T-helper 2 cell treated with Interferon-gamma antibody and Interleukin-4, amounts not matched to agents 5 μg/mL and 100 μg/mL, for 36 hours (primary cell): ENCODE data around the gene CORO7.

Source experiments
- DNase-seq: peaks from one replicate; pipeline ENCODE4 v3.0.0; 2021; ENCODE audit warnings: low spot score
- H3K27ac Mint-ChIP-seq: one replicate; pipeline ENCODE4 v1.8.0; 2021; ENCODE audit warnings: mild to moderate bottlenecking, mixed read lengths
- H3K27me3 Mint-ChIP-seq: one replicate; pipeline ENCODE4 v1.8.0; 2021; ENCODE audit warnings: low read depth, mixed read lengths
- H3K36me3 Mint-ChIP-seq: one replicate; pipeline ENCODE4 v1.8.0; 2021; ENCODE audit warnings: low read depth, mixed read lengths
- H3K4me1 Mint-ChIP-seq: one replicate; pipeline ENCODE4 v1.8.0; 2021; ENCODE audit warnings: low read depth, mixed read lengths
- H3K4me3 Mint-ChIP-seq: one replicate; pipeline ENCODE4 v1.8.0; 2022; ENCODE audit warnings: mild to moderate bottlenecking, moderate library complexity, mixed read lengths
- H3K9me3 Mint-ChIP-seq: one replicate; pipeline ENCODE4 v1.8.0; 2021; ENCODE audit warnings: mixed read lengths

Gene CORO7

DNA sequence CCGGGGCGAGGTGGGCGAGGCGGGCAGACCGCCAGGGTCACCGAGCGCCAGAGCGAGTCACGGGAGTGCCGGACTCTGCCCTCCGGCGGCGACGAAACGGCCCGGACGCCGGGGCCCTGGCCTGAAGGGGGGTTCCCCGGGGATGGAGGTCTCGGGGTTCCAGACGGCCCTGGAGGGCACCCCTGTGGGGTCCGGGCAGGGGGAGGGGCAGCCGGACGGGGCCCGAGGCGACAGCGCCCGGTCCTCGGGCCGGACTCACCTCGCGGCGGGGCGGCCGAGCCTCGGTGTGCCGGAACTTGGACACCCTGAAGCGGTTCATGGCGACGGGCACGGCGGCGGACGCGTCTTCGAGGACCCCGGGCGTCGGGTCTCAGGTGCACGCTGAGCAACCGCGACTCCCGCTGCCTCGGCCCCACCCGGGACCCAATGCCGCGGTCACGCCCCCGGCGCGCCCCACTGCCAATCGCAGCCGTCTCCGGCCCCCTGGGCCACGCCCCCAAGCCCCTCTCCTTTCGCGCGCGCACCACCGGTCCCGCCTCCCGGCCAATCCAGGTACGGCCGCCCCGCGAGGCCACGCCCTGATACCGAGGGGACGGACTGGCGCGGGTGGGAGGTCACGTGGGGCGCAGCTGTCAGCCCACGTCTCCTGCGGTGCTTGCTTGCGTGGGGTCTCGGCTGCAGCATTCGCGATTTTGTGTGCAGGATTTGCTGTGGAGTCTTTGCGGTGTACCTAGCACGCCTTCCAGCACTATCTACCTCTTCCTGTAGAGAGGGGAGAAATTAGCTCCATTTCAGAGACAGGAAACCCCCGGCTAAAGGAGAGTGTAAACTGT, at the start of gene CORO7:
CORO7 (minus strand) TSS at position 397 of the 833 bp plus-strand sequence; CDS start at position 319, 78 bp downstream.
- Mint-ChIP-seq H3K27ac (peak within 1 kb of the TSS; percentile 94), H3K9me3 (no peaks in the 10 kb centered on the region), H3K4me1 (peaks cover 24% of the 10 kb centered on the region), H3K36me3 (peaks cover 27% of the 10 kb centered on the region), H3K4me3 (peak within 1 kb of the TSS; percentile 87), H3K27me3 (peaks cover 2% of the 10 kb centered on the region)
- DNase-seq: peak; percentile 98

- Mint-ChIP-seq H3K36me3 (peaks cover 33% of the 10 kb centered on the region), H3K4me1 (peaks cover 14% of the 10 kb centered on the region), H3K4me3 (no peak overlapping the region), H3K27me3 (no peaks in the 10 kb centered on the region), H3K27ac (no peak overlapping the region), H3K9me3 (no peaks in the 10 kb centered on the region)
- no peak for DNase-seq
These were observed 47.2 kb upstream of the CORO7 start for GRCh38 chr16:4463522-4464163.

- no peaks in the 10 kb centered on the region for H3K9me3 Mint-ChIP-seq
- H3K27me3 Mint-ChIP-seq: no peaks in the 10 kb centered on the region
- peaks cover 14% of the 10 kb centered on the region for H3K4me1 Mint-ChIP-seq
- no peak for DNase-seq
- H3K4me3 Mint-ChIP-seq: no peak overlapping the region
- H3K27ac Mint-ChIP-seq: no peak overlapping the region
- H3K36me3 Mint-ChIP-seq: peaks cover 32% of the 10 kb centered on the region
These were observed 45.1 kb upstream of the CORO7 start for GRCh38 chr16:4461250-4462085.

DNA sequence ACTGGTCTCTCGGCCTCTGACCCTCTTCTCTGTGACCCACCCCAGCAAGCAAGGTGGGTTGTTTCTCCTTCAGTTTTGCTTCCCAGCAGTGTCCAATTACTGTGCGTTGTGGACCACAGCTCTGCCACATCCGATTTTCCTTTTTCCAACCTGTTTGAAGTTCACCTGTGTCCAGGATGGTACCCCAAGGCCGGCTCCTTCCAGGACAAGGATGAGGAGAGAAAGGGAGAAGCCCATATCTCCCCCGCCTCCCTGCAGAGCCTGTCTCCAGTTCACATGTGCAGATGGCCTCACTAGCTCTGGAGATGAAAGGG, 44.5 kb upstream of the CORO7 start:
- Mint-ChIP-seq H3K4me1 (peaks cover 11% of the 10 kb centered on the region), H3K36me3 (peaks cover 30% of the 10 kb centered on the region), H3K27ac (no peak overlapping the region), H3K9me3 (no peaks in the 10 kb centered on the region), H3K27me3 (no peaks in the 10 kb centered on the region), H3K4me3 (no peak overlapping the region)
- no peak for DNase-seq

- no peak overlapping the region for H3K4me3 Mint-ChIP-seq
- no peaks in the 10 kb centered on the region for H3K27me3 Mint-ChIP-seq
- DNase-seq: no peak
- H3K4me1 Mint-ChIP-seq: peaks cover 9% of the 10 kb centered on the region
- no peaks in the 10 kb centered on the region for H3K9me3 Mint-ChIP-seq
- H3K27ac Mint-ChIP-seq: no peak overlapping the region
- H3K36me3 Mint-ChIP-seq: peaks cover 40% of the 10 kb centered on the region
These were observed 39.6 kb upstream of the CORO7 start for GRCh38 chr16:4455951-4456350.

DNA sequence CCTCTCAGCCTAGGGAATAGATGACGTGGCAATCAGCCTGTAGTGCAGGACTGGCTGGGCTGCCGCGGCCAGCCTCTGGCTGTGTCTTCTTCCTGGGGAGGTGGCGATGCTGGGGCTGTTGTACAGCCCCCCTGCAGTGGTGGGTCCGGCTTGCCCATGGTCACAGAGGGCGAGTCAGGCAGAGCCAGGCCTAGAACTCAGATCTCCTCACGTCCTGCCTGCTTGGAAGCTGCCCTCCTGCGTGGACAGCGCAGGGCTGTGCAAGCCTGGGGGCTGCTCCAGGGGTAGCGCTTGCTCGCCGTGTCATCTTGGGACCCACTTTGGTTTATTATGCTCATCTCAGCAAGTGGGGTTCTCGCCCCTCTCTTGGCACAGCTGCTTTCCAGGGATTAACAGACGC, 38.7 kb upstream of the CORO7 start:
- Mint-ChIP-seq H3K9me3 (no peaks in the 10 kb centered on the region), H3K4me3 (no peak overlapping the region), H3K27me3 (no peaks in the 10 kb centered on the region), H3K4me1 (peaks cover 9% of the 10 kb centered on the region), H3K36me3 (peaks cover 41% of the 10 kb centered on the region), H3K27ac (no peak overlapping the region)
- DNase-seq: no peak

DNA sequence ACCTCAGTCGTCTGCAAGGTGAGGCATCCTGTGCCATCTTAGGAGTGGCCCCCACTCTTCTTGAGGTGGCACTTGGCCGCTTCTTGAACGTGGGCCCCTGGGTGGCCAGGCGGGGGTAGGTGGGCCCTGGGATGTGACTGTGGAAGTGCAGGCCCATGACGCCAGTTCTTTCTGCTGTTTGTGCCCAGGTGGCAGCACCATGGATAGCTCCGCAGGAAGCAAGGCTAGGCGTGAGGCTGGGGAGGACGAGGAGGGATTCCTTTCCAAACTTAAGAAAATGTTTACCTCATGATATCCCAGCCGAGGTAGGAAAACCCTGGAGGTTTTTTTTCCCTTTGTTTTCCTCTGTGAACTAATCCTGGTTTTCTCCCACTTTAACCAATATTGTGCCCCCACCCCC, 38.2 kb upstream of the CORO7 start:
- Mint-ChIP-seq H3K9me3 (no peaks in the 10 kb centered on the region), H3K27me3 (no peaks in the 10 kb centered on the region), H3K27ac (no peak overlapping the region), H3K4me1 (peaks cover 7% of the 10 kb centered on the region), H3K4me3 (no peak overlapping the region), H3K36me3 (peaks cover 40% of the 10 kb centered on the region)
- no peak for DNase-seq

DNA sequence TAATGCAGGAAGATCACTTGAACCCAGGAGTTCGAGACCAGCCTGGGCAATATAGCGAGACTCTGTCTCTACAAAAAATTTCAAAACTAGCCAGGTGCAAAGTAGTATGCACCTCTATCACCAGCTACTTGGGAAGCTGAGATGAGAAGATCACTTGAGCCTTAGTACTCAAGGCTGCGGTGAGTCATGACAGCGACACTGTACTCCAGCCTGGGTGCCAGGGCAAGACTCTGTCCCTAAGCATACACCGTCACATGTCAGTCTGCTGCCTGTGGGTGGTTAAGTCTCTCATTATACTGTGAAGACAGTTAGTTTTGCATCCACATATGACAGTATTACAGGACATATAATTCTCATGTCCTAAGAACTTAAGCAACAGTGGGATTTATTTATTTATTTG, 36.3 kb upstream of the CORO7 start:
- Mint-ChIP-seq H3K27ac (no peak overlapping the region), H3K4me1 (no peaks in the 10 kb centered on the region), H3K36me3 (peaks cover 38% of the 10 kb centered on the region), H3K4me3 (no peak overlapping the region), H3K9me3 (no peaks in the 10 kb centered on the region), H3K27me3 (no peaks in the 10 kb centered on the region)
- no peak for DNase-seq

DNA sequence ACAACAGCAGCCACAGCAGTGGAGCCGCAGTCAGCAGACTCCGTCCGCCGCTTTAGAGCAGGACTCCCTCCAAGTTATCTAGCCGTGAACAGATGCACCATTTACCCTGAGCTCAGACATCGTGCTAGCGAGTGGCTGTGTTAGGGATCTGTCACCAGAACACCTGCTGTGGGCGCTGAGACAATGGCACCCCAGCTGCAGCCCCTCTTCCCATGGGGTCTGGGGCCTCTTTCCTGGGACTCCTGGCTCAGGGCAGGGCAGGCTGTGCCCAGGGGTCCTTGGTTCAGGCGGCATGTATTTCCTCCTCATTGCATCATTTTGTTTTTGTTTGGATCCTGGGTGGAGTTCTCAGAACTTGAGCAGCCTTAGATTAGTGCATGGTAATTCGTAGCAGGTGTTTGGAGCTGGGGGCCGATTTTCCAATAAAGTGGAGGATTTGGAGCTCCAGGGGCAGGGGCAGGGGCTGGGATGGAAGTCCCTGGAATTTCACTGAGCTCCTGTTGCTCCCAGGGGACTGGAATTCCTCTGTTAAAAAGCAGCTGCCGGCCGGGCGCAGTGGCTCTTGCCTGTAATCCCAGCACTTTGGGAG, 34.6 kb upstream of the CORO7 start:
- H3K27ac Mint-ChIP-seq: no peak overlapping the region

DNA sequence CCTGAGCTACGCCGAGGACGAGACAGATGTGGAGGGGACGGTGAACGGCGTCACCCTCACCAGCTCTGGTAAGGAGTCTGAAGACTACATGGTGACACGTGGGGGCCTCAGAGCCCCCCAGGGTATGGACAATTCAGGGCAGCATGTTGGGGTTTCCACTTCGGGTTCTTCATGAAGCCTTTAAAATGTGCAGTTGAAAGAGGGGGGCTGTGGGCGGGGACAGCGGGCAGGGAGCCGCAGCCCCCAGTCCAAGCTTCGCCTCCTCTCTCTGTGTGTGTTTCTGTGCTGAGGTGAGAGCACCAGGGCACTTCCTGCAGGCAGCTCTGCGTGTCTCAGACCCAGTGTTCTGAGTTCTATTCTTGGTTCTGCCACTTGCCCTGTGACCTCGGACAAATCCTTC, 34.0 kb upstream of the CORO7 start:
- no peaks in the 10 kb centered on the region for H3K4me1 Mint-ChIP-seq
- H3K36me3 Mint-ChIP-seq: peaks cover 40% of the 10 kb centered on the region
- no peak overlapping the region for H3K27ac Mint-ChIP-seq
- no peaks in the 10 kb centered on the region for H3K9me3 Mint-ChIP-seq
- H3K4me3 Mint-ChIP-seq: no peak overlapping the region
- DNase-seq: no peak
- H3K27me3 Mint-ChIP-seq: no peaks in the 10 kb centered on the region

More for the DNA sequence above, 34.6 kb upstream of the CORO7 start:
- Mint-ChIP-seq H3K9me3 (no peaks in the 10 kb centered on the region), H3K27me3 (no peaks in the 10 kb centered on the region), H3K4me3 (no peak overlapping the region), H3K4me1 (no peaks in the 10 kb centered on the region), H3K36me3 (peaks cover 42% of the 10 kb centered on the region)
- no peak for DNase-seq

DNA sequence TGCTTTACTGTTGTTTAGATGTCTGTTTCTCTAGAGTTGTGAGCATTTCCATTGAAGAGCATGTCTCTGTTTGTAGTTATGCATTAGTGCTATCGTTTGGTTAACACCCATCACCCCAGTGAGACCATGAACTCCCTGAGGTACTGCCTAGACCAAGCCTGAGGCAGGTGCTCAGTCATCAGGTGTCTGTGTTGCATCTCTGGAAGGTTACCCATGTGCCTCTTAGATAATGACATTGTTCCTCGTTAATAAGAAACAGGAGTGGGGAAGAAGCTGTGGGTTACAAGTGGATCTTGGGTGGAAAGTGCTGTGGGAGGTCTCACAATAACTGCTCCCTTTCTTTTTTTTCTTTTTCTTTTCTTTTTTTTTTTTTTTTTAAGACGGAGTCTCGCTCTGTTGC, 27.6 kb upstream of the CORO7 start:
- Mint-ChIP-seq H3K27me3 (no peaks in the 10 kb centered on the region), H3K36me3 (peaks cover 61% of the 10 kb centered on the region), H3K4me3 (no peak overlapping the region), H3K9me3 (no peaks in the 10 kb centered on the region), H3K27ac (no peak overlapping the region), H3K4me1 (no peaks in the 10 kb centered on the region)
- no peak for DNase-seq

DNA sequence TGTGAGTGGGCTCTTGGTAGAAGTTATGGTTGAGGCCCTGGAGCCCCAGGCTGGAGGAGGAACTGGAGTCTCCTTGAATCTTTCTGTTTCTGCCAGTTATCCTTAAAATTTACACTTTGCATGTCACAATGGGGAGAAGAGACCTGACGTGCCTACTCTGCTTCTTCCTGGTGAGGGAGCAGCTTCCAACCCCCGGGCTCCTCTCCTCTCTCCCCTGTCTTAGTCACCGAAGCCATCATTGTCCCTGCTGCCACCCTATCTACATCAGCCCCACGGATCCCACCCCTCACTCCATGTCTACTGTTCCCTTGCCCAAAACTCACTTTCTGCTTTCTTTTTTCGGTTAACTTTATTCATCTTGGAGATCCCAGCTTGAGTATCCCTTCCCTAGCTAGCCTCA, 26.9 kb upstream of the CORO7 start:
- no peak for DNase-seq
- no peaks in the 10 kb centered on the region for H3K27me3 Mint-ChIP-seq
- H3K36me3 Mint-ChIP-seq: peaks cover 61% of the 10 kb centered on the region
- peak overlapping the region; percentile 27 for H3K27ac Mint-ChIP-seq
- H3K4me3 Mint-ChIP-seq: no peak overlapping the region
- no peaks in the 10 kb centered on the region for H3K9me3 Mint-ChIP-seq
- H3K4me1 Mint-ChIP-seq: no peaks in the 10 kb centered on the region

DNA sequence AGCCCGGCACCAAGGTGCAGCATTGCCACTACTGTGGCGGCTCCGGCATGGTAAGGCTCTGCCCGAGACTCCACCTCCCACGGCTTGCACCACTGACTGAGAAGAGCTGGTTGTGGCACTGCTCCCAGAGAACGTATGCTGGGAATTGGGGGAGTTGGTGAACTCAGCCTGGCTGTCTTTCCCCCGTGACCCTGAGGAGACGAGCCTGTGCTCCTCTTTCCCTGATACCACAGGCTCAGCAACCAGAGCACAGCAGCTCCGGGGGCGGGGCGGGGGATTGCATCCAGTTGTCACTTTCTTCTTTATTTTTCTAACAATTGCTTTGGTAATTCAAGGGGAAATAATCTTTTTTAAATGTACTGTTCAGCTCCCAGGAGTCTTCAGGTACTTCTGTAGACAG, 26.0 kb upstream of the CORO7 start:
- Mint-ChIP-seq H3K36me3 (peaks cover 62% of the 10 kb centered on the region), H3K27ac (no peak overlapping the region), H3K4me1 (no peaks in the 10 kb centered on the region)

DNA sequence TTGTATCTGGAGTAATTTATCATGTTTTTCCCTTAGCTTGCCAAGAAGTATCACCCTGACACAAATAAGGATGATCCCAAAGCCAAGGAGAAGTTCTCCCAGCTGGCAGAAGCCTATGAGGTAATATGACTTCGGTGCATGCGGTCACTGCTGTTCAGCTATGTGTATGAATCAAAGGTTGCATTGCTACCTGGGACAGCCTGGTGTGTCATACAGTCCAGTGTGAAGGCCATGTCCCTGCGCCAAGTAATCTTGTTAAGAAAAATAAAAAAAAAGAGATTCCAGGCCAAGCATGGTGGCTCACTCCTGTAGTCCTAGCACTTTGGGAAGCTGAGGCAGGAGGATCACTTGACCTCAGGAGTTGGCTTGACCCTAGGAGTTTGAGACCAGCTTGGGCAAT, 21.0 kb upstream of the CORO7 start:
- Mint-ChIP-seq H3K4me1 (peaks cover 2% of the 10 kb centered on the region), H3K36me3 (peaks cover 55% of the 10 kb centered on the region), H3K9me3 (no peaks in the 10 kb centered on the region), H3K4me3 (no peak overlapping the region), H3K27ac (no peak overlapping the region), H3K27me3 (no peaks in the 10 kb centered on the region)
- DNase-seq: no peak

More for the DNA sequence above, 26.0 kb upstream of the CORO7 start:
- Mint-ChIP-seq H3K4me3 (no peak overlapping the region), H3K27me3 (no peaks in the 10 kb centered on the region), H3K9me3 (no peaks in the 10 kb centered on the region)
- no peak for DNase-seq
